T-helper 17 cell (primary cell): ENCODE data around the gene WWC1. TPM values are rescaled to one million over a fixed set of nuclear protein-coding genes. Genes with fewer than 3 reads are reported as not detected.
"Not testable (repeated sequence)": the region's sequence is repeated elsewhere in the genome, so short reads cannot be mapped to it uniquely, and the experiment has no call there.

Experiments used
- ATAC-seq: fragments of 150-1000 bp; cut with Tn5 transposase; 2 replicates; pipeline ENCODE4 v1.10.0; 2021; ENCODE audit warnings: mild to moderate bottlenecking, moderate library complexity
- DNase-seq, 3 donors: peaks; one replicate each; pipeline versions ENCODE4 v3.0.0 to v3.0.0-alpha.2; 2020 to 2021
- H3K9me3 ChIP-seq: one replicate; pipeline ENCODE4 v1.7.0; 2013; ENCODE audit warnings: low read length, mild to moderate bottlenecking; ENCODE audit not compliant: control insufficient read depth, poor library complexity, severe bottlenecking
- H3K27ac Mint-ChIP-seq: one replicate; pipeline ENCODE4 v1.8.0; 2022; ENCODE audit warnings: mild to moderate bottlenecking, moderate library complexity, mixed read lengths
- H3K27me3 Mint-ChIP-seq: one replicate; pipeline ENCODE4 v1.8.0; 2022; ENCODE audit warnings: mixed read lengths
- H3K36me3 Mint-ChIP-seq: one replicate; pipeline ENCODE4 v1.8.0; 2022; ENCODE audit warnings: low read depth, mixed read lengths
- H3K4me1 Mint-ChIP-seq: one replicate; pipeline ENCODE4 v1.8.0; 2022; ENCODE audit warnings: mild to moderate bottlenecking, mixed read lengths
- H3K4me3 Mint-ChIP-seq: one replicate; pipeline ENCODE4 v1.8.0; 2022; ENCODE audit warnings: mild to moderate bottlenecking, moderate library complexity, mixed read lengths
- total RNA-seq, 4 donors: library from RNA in 2 of 4; stranded (reverse) in 2 of 4; gene quantifications; one replicate each; pipeline ENCODE4 v1.2.3 and lab custom pipeline; 2022 to 2026

The WWC1 gene
- total RNA-seq, 2 donors from 2014 or later, result 5.4 TPM

DNA sequence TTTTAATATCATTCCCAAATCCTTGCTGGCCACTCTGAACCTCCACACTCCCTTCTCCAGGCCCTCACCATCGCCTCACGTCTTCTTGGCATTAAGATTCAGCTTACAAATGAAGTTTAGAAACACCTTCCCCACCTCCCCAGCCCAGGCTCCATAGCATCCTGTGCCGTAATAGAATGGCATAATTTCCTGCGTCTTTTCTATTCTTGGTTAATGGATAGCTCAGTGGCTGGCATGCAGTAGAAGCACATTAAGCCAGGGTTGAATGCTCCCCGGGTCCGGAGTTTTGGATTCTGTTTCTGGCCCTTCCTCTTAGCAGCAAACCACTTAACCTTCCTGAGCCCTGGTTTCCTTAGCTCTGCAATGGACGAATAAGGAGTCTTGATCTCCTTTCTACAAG lies 13.8 kb downstream of the WWC1 start:
- no peaks in the 10 kb centered on the region for H3K4me1 Mint-ChIP-seq
- H3K9me3 ChIP-seq, result no peaks in the 10 kb centered on the region
- H3K27ac Mint-ChIP-seq, result no peak overlapping the region
- H3K4me3 Mint-ChIP-seq, result no peak overlapping the region
- DNase-seq (no peak), ATAC-seq (no peak)
- no peaks in the 10 kb centered on the region for H3K36me3 Mint-ChIP-seq
- peaks cover 9% of the 10 kb centered on the region for H3K27me3 Mint-ChIP-seq

DNA sequence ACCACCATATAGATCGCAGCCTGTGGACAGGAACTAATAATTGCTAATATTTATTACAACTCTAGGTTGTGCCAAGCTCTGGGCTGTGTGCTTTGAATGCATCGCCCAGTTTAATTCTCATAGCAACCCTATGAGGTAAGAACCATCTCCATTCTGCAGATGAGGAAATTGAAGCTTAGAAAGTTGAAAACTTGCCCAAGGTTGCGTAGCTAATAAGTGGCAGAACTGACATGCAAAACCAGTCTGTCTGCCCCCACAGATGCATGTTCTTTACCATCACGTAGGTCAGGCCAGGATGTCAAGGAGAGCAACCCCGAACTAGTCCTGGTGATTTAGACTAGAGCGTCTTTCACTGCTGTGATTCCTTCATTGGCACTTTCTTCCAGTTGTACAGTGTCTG lies 15.6 kb downstream of the WWC1 start:
- no peaks in the 10 kb centered on the region for H3K4me1 Mint-ChIP-seq
- ATAC-seq, result no peak
- no peak overlapping the region for H3K27ac Mint-ChIP-seq
- H3K36me3 Mint-ChIP-seq, result no peaks in the 10 kb centered on the region
- DNase-seq, result no peak
- no peak overlapping the region for H3K4me3 Mint-ChIP-seq
- H3K9me3 ChIP-seq, result no peaks in the 10 kb centered on the region
- H3K27me3 Mint-ChIP-seq, result peaks cover 9% of the 10 kb centered on the region

DNA sequence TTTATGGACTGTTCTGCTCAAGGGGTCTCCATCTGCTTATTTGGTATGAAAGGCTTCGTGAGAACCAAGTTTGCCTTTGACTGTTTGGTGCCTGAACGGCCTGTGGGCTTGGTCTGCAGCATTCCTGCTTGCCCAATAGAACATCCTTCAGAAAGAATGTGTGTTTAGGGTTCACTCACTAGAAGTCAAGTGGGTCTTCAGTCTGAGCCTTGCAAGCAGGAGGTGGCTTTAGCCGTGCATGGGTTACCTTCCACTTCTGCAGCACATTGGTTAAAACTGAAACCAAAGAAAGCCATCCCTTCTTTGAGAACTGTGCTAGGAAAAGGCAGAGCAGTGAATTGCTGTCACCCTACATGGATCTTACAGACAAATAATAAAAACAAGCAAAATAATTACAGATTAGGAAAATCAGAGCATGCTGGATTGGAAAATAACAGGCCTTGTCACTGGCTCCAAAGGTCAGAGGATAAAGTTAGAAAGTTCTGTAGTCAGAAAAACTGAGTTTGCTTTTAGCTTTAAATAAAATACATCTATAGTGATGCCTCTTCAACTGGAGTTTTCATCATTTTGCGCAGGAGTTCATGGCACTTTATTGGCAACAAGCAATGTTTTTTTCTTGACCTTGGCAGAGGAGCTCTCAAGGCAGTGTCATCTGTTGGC lies 16.6 kb downstream of the WWC1 start:
- Mint-ChIP-seq H3K4me3 (no peak overlapping the region), H3K36me3 (no peaks in the 10 kb centered on the region), H3K4me1 (no peaks in the 10 kb centered on the region), H3K27me3 (peaks cover 9% of the 10 kb centered on the region), H3K27ac (no peak overlapping the region)
- DNase-seq (no peak), ATAC-seq (no peak)
- H3K9me3 ChIP-seq, result no peaks in the 10 kb centered on the region

DNA sequence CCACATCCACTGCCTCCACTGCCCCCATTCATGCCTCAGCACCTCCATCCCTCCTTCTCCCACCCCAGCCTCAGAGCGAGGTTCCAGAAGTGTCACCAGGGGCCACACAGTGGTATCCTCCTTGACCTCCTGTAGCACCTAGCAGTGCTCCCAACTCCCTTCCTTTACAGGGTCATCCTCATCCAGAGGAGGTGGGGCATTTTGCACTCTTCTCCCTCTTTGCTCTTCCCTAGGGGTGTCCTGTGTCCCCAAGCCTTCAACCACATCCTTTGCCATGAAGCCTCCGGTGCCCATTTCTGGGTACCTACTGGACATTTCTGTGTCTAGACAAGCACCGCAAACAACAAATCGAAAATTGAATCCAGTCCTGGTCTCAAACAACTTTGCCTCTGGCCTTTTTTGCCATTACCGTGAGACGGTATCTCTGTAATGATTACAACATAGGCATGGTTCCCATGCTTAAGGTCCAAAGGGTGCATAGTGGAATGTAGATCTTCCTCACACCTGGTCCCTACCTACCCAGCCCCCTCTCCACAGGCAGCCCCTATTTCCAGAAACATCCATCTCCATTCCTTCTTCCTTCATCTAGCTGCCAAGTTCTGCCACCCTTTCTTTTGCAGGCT lies 17.6 kb downstream of the WWC1 start:
- Mint-ChIP-seq H3K27ac (no peak overlapping the region), H3K4me1 (no peaks in the 10 kb centered on the region), H3K4me3 (no peak overlapping the region), H3K27me3 (peaks cover 9% of the 10 kb centered on the region), H3K36me3 (no peaks in the 10 kb centered on the region)
- DNase-seq (no peak), ATAC-seq (no peak)
- H3K9me3 ChIP-seq, result no peaks in the 10 kb centered on the region

DNA sequence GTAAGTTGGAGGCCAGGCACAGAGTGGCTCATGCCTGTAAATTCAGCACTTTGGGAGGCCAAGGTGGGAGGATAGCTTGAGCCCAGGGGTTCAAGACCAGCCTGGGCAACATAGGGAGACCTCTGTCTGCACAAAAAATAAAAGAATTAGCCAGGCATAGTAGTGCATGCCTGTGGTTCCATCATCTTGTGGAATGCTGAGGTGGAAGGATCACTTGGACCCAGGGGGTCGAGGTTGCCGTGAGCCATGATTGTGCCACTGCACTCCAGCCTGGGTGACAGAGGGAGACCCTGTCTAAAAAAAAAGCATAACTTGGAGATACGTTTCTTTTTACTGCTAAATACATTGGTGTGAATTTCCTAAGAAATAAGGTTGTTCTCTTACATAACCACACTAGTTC lies 19.1 kb downstream of the WWC1 start:
- H3K4me3 Mint-ChIP-seq, H3K27me3 Mint-ChIP-seq, H3K27ac Mint-ChIP-seq, H3K4me1 Mint-ChIP-seq, H3K9me3 ChIP-seq, ATAC-seq, DNase-seq, H3K36me3 Mint-ChIP-seq: not testable (repeated sequence)

DNA sequence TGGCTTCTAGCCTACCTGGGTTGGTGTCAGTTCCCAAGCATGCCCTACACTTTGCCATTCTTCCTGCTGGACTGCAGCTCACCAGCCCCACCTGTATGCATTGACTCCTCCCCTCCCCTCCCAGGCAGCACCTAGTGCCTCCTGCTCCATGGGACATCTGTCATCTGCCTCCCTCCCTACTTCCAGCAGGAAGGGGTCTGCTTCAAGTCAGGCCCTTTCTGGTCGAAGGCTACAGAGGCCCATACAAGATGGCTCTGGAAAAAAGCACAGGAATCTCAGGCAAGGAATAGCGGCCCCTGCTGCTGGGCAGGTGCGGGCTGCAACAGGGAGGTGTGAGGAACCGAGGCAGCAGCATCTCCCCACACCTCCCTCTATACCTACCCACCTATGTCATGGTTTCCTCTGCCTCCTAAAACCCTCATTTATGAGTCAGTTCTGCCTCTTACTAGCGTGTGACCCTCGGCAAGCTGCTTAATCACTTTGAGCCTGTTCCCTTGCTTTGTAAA lies 19.7 kb downstream of the WWC1 start:
- ATAC-seq, result no peak

DNA sequence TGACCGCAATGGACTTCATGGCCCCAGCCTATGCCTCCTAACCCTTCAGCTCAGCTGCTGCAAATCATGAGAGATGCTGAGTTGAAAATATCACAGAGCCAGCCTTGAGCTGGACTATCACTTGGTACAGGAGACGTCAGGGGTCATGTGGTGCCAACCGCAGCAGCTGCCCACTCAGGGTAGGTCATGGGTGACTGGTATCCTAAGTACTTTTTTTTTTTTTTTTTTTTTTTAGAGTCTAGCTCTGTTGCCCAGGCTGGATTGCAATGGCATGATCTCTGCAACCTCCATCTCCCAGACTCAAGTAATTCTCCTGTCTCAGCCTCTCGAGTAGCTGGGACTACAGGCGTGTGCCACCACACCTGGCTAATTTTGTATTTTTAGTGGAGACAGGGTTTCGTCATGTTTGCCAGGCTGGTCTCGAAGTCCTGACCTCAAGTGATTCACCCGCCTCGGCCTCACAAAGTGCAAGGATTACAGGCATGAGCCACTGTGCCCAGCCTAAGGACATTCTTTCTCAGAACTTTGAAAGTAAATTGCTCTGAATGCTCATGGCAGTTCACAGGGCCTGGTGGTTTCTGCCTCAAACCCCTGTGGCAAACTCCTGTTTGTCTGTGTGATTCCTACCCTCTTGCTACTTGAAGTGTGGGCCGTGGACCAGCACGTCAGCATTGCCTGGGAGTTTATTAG lies 21.3 kb downstream of the WWC1 start:
- Mint-ChIP-seq H3K27me3 (peaks cover 8% of the 10 kb centered on the region), H3K36me3 (no peaks in the 10 kb centered on the region), H3K27ac (no peak overlapping the region), H3K4me1 (peaks cover 3% of the 10 kb centered on the region), H3K4me3 (no peak overlapping the region)
- H3K9me3 ChIP-seq, result no peaks in the 10 kb centered on the region
- DNase-seq (no peak), ATAC-seq (no peak)

More for the DNA sequence above, 19.7 kb downstream of the WWC1 start:
- no peak for DNase-seq
- H3K4me3 Mint-ChIP-seq, result no peak overlapping the region
- no peaks in the 10 kb centered on the region for H3K36me3 Mint-ChIP-seq
- no peaks in the 10 kb centered on the region for H3K9me3 ChIP-seq
- H3K27ac Mint-ChIP-seq, result no peak overlapping the region
- peaks cover 9% of the 10 kb centered on the region for H3K27me3 Mint-ChIP-seq
- H3K4me1 Mint-ChIP-seq, result peaks cover 3% of the 10 kb centered on the region

DNA sequence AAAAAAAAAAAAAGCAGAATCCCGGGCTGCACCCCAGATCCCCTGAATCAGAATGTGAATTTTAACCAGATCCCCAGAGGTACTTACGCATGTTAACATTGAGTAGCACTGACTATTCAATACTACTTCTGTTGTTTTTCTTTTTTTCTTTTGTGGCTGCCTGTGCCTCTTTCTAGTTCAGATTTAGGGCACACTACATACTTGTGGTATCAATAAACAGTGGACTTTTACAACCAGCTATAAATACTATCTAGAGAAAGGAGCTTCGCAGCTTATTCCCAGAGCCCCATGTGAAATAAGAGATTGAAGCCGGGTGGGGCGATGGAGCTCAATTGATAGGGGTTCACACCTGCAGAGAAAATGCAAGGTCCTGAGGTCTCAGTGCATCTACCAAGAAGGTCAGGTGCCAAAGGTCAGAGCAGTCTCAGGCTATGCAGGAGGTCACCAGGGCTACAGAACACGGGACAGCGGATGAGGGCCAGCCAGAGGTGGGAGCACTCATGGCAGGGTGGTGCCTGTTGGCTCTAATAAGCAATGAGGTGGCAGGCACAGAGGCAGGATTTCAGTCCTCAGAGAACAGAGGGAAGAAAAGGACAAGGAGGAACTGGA lies 22.3 kb downstream of the WWC1 start:
- ATAC-seq, result no peak
- H3K4me1 Mint-ChIP-seq, result peaks cover 3% of the 10 kb centered on the region
- H3K27ac Mint-ChIP-seq, result no peak overlapping the region

DNA sequence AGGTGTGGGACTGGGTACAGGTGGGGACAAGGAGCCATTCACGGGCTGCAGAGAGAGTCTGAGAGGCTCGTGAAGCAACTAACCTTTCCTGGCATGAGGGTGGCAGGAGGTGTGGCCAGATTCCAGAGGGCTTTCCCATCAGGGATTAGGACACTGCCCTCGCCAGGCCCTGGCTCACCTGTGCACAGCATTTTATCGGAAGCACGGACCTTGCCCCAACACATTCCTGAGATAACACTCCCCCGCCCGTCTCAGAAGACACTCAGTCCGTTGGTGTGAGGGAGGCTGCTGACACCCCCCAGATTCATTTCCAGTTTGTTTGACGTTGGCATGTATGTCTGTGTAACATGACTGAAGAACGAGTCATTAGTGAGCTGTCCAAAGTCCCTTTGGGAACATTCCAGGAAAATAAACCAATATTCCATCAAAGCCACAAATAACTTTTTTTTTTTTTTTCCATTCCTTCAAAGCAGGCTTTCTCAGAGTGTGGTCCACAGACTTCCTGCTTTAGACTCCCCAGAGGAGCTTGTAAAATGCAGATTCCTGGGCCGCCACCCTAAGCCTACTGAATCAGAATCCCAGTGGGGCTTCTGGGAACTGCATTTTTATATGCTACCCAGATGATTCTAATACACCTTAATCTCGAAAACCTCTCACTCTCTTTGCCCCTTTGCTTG lies 23.4 kb downstream of the WWC1 start:
- H3K4me3 Mint-ChIP-seq, result no peak overlapping the region
- ATAC-seq, result no peak
- H3K27ac Mint-ChIP-seq, result no peak overlapping the region
- H3K9me3 ChIP-seq, result no peaks in the 10 kb centered on the region
- DNase-seq, result no peak
- H3K4me1 Mint-ChIP-seq, result peaks cover 5% of the 10 kb centered on the region
- peaks cover 1% of the 10 kb centered on the region for H3K27me3 Mint-ChIP-seq
- no peaks in the 10 kb centered on the region for H3K36me3 Mint-ChIP-seq

More for the DNA sequence above, 22.3 kb downstream of the WWC1 start:
- no peak for DNase-seq
- H3K9me3 ChIP-seq, result no peaks in the 10 kb centered on the region
- H3K4me3 Mint-ChIP-seq, result no peak overlapping the region
- H3K27me3 Mint-ChIP-seq, result peaks cover 5% of the 10 kb centered on the region
- no peaks in the 10 kb centered on the region for H3K36me3 Mint-ChIP-seq

DNA sequence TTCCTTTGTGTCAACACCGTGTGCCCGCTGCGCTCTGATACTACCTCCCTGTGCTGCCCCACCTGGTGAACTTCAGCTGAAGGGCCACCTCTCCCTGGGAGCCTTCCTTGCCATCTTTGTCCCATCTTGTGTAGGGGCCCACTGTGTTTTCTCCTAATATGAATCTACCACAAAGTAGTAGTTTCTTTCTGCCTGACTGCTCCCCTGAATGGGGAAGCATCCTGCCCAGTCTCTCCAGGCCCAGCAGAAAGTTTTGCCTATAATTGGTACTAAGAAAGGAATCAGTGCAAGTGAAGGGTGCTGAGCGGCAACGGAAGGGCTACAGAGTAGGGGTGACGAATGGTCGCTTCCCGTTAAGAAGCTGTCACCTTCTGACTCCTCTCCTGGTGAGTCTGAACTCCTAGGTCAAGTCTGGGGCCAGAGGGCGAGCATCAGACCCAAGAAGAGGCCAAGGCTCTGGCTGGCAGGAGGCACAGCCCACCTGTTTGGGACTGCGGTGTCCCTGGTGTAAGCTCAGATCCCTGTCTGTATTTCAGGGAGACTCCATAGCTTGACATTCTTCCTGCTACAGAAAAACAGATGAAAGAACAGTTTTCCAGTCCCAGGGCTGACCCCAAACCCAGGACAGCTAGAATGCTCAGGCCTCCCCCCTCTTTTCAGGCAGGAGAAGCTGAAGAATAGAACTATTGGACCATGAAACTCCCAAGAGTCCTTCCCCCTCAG lies 24.1 kb downstream of the WWC1 start:
- peaks cover 5% of the 10 kb centered on the region for H3K4me1 Mint-ChIP-seq
- no peak for ATAC-seq
- no peak overlapping the region for H3K4me3 Mint-ChIP-seq
- H3K27ac Mint-ChIP-seq, result no peak overlapping the region
- no peaks in the 10 kb centered on the region for H3K27me3 Mint-ChIP-seq
- H3K36me3 Mint-ChIP-seq, result no peaks in the 10 kb centered on the region
- DNase-seq, result no peak
- no peaks in the 10 kb centered on the region for H3K9me3 ChIP-seq

DNA sequence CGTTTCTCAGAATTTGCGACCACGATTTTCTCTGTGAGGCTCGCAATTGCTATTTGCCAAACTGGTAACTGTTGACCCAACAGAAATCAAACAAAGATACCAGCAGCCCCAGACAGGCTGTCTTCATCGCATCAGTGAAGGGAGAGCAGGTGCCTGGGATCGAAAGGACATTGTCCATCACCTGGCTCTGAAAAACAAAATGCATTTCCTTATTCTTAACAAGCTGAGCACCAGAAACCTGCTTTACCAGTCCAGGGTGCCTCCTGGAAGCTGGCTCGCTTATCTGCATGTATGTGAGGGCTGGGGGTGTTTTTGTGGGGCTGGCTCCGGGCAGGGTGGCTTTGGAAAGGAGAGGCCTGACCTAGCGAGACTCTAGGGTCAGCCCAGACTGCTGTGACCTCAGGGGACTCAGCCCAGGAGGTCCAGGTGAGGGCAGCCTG lies 24.7 kb downstream of the WWC1 start:
- no peaks in the 10 kb centered on the region for H3K9me3 ChIP-seq
- DNase-seq, result no peak
- peaks cover 5% of the 10 kb centered on the region for H3K4me1 Mint-ChIP-seq
- no peak overlapping the region for H3K27ac Mint-ChIP-seq
- H3K36me3 Mint-ChIP-seq, result no peaks in the 10 kb centered on the region
- no peaks in the 10 kb centered on the region for H3K27me3 Mint-ChIP-seq
- H3K4me3 Mint-ChIP-seq, result no peak overlapping the region
- no peak for ATAC-seq

DNA sequence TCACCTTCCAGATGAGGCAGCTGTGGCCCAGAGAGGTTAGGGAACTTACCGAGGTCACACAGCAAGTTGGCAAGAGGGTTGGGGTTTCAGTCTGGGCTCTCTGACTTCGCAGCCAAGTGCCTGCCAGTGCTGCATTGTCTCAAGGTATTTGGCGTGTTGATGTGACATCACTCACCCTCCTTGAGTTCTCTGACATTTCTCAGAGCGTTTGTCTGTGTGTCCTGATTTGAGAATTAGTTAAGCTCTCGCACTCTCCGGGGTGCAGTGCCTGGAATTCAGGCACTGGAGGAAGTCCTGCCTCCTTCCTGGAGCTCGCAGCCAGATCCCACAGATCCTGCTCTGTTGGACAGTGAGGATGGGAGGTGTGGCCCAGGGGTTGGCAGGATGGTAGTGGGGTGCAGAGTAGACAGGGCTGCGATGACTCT lies 25.7 kb downstream of the WWC1 start:
- ATAC-seq (no peak), DNase-seq (no peak)
- H3K4me3 Mint-ChIP-seq, result no peak overlapping the region
- H3K36me3 Mint-ChIP-seq, result peaks cover 2% of the 10 kb centered on the region
- peaks cover 5% of the 10 kb centered on the region for H3K4me1 Mint-ChIP-seq
- no peaks in the 10 kb centered on the region for H3K27me3 Mint-ChIP-seq
- H3K9me3 ChIP-seq, result no peaks in the 10 kb centered on the region
- no peak overlapping the region for H3K27ac Mint-ChIP-seq
